Raji (cell line): ENCODE results near the gene RPL35A.

Source experiments
- POLR2A ChIP-seq: IDR thresholded peaks from 2 replicates; pipeline ENCODE4 v1.6.1; 2011; ENCODE audit warnings: low read depth, low read length, control low read depth; ENCODE audit not compliant: insufficient read depth

RPL35A gene

DNA sequence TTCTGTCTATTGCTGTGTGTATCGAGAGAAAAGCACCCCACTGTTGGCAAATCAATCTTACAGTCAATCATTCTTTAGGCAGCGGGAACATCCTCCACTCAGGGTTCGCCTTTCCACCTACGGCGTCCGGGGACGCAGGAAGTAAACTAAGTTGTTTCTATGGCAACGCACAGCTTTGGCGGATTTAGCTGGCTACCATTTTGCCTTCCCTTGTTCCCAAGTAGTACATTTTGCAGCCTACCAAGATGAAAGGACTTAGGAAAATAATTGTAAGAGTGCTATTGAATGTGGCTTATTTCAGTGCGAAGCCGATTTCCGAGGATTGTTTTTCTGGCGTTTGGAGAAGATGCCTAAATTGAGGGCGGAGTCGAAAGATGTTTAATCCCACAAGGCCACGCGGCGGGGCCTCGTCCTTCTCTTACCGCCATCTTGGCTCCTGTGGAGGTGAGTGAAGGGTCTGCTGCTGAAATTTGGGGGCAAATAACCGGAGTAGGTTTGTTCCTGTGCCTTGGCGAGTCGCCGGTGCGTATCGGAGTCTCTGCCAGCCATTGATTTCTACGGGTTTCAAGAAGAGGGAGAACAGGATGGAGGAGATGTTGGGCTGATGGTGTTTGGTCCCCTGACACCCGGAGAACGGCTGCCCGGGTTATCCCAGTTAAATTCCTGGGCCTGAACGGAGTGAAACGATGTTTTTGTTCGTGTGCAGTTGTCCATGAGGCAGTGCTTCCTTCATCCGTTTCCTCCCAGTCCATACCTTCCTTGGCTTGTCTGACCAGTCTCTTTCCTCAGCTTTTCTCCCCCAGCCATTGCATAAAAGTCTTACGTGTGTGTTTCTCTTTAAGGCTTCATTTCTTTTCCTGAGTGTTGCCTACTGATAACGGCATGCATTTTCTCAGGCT, at the start of gene RPL35A:
Gene RPL35A, plus strand, starts transcription at position 413 of the 899 bp plus-strand sequence. CDS start 778 bp downstream, outside the sequence.
- peak; percentile 91 for TF ChIP-seq POLR2A

DNA sequence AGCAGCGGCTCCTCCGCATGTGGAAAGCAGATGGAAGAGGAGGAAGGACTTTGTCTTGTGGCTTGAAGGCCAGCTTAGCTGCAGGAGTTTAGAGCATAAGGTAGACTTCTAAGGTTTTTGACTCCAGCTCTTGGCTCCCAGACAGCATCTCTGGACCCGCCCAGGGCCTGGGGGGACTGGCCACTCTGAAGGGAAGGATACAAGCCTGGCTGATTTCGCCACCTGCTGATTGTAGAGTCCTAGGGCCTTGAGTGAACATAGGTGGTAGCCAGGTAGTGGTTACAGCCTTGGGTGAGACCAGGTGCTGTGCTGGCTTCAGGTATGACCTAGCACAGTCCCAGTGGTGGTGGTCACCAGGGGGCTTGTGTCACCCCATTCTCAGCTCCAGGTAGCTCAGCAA, 48.4 kb upstream of the RPL35A start:
- no peak for TF ChIP-seq POLR2A

DNA sequence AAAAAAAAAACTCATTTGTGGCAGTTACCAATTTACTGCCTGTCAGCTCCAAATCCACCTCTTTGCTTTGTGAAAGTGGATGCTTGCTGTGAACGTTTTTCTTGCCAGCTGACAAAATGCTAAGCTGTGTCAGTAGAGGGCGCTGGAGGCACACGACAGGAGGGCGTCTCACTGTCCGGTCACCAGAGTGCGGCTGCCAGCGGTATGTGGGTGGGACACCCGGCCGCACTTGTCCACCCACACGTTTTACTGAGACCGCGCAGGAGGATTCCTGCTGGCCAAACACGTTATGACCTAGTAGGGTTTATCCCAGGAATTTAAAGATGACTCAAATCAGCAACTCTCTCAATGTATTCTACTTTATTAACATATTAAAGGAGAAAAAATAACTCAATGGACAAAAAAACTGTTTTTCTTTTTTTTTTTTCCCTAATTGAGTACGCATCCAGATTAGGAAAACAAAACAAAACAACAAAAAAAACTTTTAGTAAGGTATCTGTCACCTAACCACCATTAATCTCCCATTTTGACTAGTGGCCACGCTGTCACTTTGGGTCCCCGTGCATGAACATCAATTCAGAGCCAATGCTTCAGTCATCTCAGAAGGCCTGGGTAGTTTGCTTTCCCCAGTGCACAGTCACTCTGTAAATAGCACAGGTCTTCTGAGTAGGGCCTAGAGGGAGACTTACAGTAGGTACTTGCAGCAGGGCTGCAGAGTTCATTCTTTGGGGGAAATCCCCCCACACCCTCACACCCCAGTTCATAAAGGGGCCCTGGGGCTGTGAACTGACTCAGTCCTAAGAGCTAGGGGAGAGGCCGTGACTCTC, 43.8 kb upstream of the RPL35A start:
- no peak for TF ChIP-seq POLR2A

DNA sequence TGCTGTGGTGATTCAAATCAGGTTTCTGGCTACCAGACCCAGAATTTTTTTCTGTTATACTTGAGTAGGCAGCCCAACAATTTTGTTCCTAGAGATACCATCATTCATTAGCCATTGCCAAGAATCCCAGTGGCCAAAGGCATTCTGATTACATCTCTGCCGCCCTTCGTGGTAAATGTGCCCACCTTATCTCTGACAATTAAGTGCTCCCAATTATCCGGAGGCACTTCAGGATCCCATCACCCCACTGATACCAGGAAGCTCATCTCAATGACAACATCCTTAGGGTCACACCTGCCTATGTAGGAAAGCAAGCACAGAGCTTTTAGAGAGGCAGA, 43.2 kb upstream of the RPL35A start:
- TF ChIP-seq POLR2A: no peak

DNA sequence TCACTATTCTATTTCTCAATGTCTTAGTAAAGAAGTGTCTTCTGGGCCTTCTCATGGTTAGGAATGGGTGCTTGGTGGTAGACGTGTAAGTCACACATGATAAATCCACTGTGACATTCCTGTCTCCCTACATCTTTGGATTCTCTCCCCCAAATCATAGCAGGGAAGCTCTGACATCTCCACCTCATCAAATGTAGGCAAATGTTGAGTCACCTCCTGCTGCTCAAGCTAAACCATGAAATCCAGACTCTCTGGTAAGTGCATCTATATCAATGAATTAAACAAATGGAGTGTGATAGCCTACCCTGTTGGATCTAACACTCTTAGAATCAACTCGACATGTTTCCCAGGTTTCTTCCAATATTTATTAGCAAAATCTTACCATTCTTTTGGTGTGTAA, 42.8 kb upstream of the RPL35A start:
- no peak for TF ChIP-seq POLR2A

DNA sequence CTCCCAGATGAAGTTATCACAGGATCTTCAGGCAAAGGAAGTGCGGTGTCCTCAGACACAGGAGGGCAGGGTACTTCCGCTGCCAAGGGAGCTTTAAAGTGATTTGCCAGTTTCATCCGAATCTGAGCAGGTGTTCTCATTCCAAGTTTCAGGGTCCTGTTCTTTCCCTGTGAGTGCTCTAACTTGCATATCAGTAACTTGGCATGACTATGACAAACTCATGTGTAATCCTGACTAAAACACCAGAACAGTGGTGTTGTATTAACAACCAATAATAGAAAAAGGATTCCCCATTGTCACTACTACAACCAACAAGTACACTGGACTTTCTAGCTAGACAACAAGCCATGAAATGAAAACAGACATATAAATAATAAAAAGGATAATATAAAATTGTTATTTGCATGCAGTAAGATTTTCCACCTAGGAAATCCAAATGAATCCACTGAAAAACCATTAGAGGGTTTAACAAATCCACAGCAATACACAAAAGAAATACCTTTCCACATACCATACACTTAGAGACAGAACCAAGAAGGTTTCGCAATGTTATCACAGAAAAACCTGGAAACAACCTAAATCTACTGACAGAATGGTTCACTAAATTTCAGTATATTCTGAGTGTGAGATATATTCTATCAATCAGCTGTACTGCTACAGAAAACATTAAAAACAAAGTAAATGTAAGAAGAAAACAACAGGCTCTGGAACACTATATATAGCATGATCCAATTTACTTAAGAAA, 40.9 kb upstream of the RPL35A start:
- no peak for TF ChIP-seq POLR2A

DNA sequence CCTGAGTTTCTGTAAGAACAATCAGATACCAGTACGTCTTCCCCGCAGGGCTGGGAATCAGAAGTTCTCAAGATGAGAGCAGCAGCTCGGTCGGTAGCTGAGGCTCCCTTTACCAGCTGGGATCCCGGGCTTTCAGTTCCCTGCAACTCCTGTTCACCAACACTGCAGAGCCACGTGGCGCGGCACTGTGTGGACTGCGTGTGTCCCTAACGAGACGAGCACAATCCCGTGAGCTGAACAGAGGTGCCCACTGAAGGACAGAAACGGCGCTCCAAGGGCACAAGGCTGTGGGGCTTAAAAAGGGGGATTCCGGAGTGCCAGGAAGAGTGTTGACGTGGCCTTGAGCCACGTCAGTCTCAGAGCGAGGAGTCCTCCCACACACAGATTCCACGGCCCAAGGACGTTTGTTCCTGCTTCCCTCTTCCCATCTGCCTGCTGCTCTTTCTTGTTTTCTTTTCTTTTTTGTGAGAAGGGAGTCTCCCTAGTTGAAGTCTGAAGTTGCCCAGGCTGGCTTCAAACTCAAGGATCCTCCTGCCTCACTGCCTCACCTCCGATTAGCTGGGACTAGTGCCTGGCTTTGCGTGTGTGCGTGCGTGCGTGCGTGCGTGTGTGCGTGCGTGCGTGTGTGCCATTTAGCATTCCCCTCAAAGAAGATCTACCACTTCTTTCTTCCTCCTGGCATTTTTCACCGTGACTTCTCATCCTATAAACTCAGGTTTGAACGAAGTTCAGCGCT, 37.1 kb upstream of the RPL35A start:
- TF ChIP-seq POLR2A: no peak

DNA sequence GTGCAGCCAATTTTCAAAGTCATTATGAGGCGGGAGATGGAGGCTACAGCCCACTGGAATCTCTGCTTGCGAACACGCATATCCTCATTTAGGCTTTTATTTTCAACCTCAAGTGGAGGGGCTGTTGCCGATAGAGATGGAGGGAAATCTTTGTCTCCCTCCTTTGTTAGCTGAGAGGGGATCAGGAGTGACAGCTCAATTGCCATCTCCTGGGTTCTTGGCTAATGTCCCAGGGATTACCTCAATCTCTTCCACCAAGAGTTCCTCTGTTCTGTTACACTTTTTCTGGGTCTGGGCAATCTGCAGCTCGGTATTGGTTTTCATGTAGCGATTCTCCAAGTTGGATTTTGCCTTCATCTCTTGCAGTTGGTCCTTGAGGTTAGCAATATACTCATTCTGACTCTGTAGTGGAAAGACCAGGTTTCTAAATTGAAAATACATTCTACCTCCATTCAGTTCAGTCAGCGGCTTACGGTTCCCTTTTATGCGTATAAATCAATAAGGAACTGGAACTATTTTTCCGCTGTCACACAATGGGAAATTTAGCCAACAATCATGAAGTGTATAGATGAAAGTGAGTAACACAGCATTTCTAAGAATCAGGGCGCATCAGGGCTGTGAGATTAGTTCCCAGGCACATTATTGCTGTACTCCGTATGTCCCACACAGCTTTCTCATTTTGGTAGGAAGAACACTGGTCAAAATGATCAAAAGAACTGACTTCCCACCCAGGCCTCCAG, 36.2 kb upstream of the RPL35A start:
- no peak for TF ChIP-seq POLR2A

DNA sequence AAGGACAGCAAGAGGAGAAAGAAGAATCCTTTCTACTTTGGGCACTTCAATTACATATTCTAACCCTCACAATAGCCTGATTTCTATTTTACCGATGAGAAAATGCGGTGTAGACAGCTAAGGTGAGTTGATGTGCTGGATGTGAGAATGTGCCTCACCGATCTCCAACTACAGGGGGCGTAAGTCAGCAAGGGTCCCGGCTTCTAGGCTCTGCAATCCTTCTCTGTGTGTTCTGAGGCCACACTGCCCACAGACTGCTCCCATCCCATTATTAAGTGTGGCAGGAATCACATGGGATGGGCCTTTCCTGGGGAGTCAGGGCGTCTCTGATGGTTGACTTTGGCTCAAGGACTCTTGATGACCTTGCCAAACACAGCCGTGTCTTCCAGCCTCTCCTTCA, 23.6 kb upstream of the RPL35A start:
- no peak for TF ChIP-seq POLR2A

DNA sequence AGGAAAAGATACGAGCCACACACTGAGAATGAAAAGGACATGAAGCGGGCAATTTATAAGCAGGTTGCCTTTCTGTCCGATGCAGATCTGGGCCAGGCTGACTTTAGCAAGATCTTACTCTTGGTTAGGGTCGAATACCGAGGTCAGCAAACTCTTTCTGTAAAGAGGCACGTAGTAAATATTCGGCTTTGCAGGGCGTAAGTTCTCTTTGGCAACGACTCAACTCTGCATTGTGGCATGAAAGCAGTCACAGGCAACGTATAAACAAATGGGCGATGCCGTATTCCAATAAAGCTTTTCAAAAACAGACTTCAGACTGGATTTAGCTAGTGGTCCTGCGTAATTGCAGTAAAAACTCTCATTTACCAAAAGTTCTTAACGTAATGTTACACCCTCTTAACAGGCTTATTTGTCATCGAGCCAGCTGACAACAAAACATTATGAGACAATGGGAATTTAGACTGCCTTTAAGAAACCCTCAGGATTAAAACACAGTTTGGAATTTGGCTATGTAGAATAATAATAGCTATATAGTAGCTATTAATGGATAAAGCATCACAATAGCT, 13.1 kb upstream of the RPL35A start:
- TF ChIP-seq POLR2A: no peak

DNA sequence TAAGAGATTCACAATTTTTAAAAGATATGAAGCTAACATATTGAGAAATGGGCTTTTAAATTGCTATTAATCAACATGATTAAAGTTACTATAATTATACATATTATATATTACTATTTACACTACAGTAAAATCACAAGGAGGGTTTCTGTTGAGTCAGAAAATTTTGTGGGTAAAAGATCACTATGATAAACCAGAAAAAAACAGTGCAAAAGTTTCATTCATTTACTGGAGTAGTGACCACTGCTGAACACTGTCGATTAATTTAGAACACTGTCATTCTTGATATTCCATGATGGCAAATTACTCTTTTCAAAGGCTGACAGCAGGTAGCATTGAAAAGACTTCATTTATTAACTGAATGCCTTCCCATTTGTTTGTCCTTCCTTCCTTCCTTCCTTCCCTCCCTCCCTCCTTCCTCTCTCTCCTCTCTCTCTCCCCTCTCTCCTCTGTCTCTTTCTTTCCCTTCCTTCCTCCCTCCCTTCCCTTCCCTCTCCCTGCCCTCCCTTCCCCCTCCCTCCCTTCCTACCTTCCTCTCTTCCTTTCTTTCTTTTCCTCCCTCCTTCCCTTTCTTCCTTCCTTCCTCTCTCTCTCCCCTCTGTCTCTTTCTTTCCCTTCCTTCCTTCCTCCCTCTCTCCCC, 9.1 kb upstream of the RPL35A start:
- TF ChIP-seq POLR2A: no peak

DNA sequence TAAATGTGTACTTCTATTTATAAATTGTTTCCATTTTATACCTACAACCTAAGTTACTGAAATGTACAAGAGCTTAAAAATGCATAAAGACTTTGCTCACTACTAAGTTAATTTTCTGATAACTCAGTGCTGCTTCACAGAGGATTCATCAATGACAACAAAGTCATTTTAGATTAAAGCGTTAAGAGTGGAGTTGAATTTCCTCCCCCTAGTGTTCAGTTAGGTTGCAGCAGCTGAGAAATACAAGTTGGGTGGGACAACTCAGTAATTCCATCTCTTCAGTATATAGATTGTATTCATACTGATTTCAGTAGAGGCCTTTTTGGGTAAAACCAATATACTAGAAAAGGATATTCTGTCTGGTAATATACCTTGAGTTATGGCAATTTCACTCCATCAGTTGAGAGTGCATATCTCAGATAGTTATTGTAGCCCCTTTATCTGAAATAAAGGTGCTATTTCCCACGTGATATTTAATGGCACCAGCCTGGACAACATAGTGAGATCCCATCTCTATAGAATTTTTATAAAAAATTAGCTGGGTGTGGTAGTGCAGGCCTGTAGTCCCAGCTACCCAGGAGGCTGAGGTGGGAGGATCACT, 6.9 kb upstream of the RPL35A start:
- TF ChIP-seq POLR2A: no peak
